GM23248 (cell line): ENCODE results near the gene SNCA. TPM values are rescaled to one million over a fixed set of nuclear protein-coding genes. Genes with fewer than 3 reads are reported as not detected.

Experiments used
- DNase-seq: peaks from one replicate; pipeline ENCODE4 v3.0.0-alpha.2; 2015
- H2AFZ ChIP-seq: fragments of 200-600 bp; sonication (generic); 2 replicates; pipeline ENCODE4 v1.6.1; 2016; ENCODE audit warnings: antibody characterized with exemption
- H3F3A ChIP-seq: fragments of 200-600 bp; sonication (generic); 2 replicates; pipeline ENCODE4 v1.6.1; 2016; ENCODE audit warnings: mild to moderate bottlenecking, antibody characterized with exemption, mixed run types; ENCODE audit not compliant: insufficient read depth
- H3K27ac ChIP-seq: fragments of 200-600 bp; sonication (generic); 2 replicates; pipeline ENCODE4 v1.5.1; 2016; ENCODE audit warnings: mild to moderate bottlenecking
- H3K27me3 ChIP-seq: fragments of 200-600 bp; sonication (generic); replicated peaks from 2 replicates; pipeline ENCODE4 v1.6.1; 2016; ENCODE audit warnings: mild to moderate bottlenecking; ENCODE audit not compliant: insufficient read depth
- H3K36me3 ChIP-seq: fragments of 200-600 bp; sonication (generic); 2 replicates; pipeline ENCODE4 v1.6.1; 2016; ENCODE audit warnings: low read depth, mild to moderate bottlenecking
- H3K4me1 ChIP-seq: fragments of 200-600 bp; sonication (generic); 2 replicates; pipeline ENCODE4 v1.6.1; 2016; ENCODE audit warnings: mild to moderate bottlenecking; ENCODE audit not compliant: insufficient read depth
- H3K4me2 ChIP-seq: fragments of 200-600 bp; sonication (generic); one replicate; pipeline ENCODE4 v1.6.1; 2016; ENCODE audit warnings: mild to moderate bottlenecking; ENCODE audit not compliant: unreplicated experiment
- H3K4me3 ChIP-seq: fragments of 200-600 bp; sonication (generic); 2 replicates; pipeline ENCODE4 v1.5.1; 2016; ENCODE audit warnings: mild to moderate bottlenecking
- H3K79me2 ChIP-seq: fragments of 200-600 bp; sonication (generic); 2 replicates; pipeline ENCODE4 v1.6.1; 2016; ENCODE audit warnings: mild to moderate bottlenecking; ENCODE audit not compliant: insufficient read depth
- H3K9ac ChIP-seq: fragments of 200-600 bp; sonication (generic); 2 replicates; pipeline ENCODE4 v1.6.1; 2016; ENCODE audit warnings: mild to moderate bottlenecking
- H3K9me2 ChIP-seq: fragments of 200-600 bp; sonication (generic); 2 replicates; pipeline ENCODE4 v1.6.1; 2016; ENCODE audit warnings: mixed run types, mild to moderate bottlenecking, moderate library complexity; ENCODE audit not compliant: insufficient read depth
- H3K9me3 ChIP-seq: fragments of 200-600 bp; sonication (generic); one replicate; pipeline ENCODE4 v1.6.1; 2017; ENCODE audit warnings: low read depth
- H4K20me1 ChIP-seq: fragments of 200-600 bp; sonication (generic); 2 replicates; pipeline ENCODE4 v1.6.0; 2016; ENCODE audit not compliant: insufficient read depth
- EZH2 ChIP-seq: fragments of 200-600 bp; sonication (generic); IDR thresholded peaks from 2 replicates; pipeline ENCODE4 v1.6.1; 2018; ENCODE audit warnings: antibody characterized with exemption, mild to moderate bottlenecking; ENCODE audit not compliant: insufficient read depth, poor library complexity, severe bottlenecking
- EZH2phosphoT487 ChIP-seq: fragments of 200-600 bp; sonication (generic); IDR thresholded peaks from 2 replicates; pipeline ENCODE4 v1.6.1; 2018; ENCODE audit warnings: antibody characterized with exemption, moderate library complexity, mild to moderate bottlenecking, low read depth; ENCODE audit not compliant: insufficient read depth
- WGBS, 2 experiments: methylation state at CpG; one replicate each; pipeline ENCODE4 v1.1.6; 2015 to 2017; ENCODE audit warnings: low lambda C conversion rate in 2 of 2, low coverage in 1 of 2; ENCODE audit errors: missing lambda C conversion rate in 2 of 2; 5-methylcytosine and 5-hydroxymethylcytosine counted together
- in situ Hi-C: fragments of 300-500 bp; cut with MboI; formaldehyde crosslinking; loops from 2 replicates; pipeline ENCODE4 v1.15.0; 2020
- polyA plus RNA-seq: library from polyadenylated mRNA; unstranded; fragments of >200 nt; fragmentation: Nextera tagmentation; extraction: Ambion mirVana; gene quantifications from 2 replicates; pipeline ENCODE4 v1.2.1, GENCODE V29; 2016
- total RNA-seq: library from RNA; depleted of rRNA; stranded (reverse); fragments of >200 nt; shearing (Covaris generic); gene quantifications from 2 replicates; pipeline ENCODE4 v1.2.3, GENCODE V29; 2014; rRNA removed

The SNCA gene
- total and polyA plus RNA-seq, 2 experiments from 2014 or later = 0.25 TPM; not detected in 1

DNA sequence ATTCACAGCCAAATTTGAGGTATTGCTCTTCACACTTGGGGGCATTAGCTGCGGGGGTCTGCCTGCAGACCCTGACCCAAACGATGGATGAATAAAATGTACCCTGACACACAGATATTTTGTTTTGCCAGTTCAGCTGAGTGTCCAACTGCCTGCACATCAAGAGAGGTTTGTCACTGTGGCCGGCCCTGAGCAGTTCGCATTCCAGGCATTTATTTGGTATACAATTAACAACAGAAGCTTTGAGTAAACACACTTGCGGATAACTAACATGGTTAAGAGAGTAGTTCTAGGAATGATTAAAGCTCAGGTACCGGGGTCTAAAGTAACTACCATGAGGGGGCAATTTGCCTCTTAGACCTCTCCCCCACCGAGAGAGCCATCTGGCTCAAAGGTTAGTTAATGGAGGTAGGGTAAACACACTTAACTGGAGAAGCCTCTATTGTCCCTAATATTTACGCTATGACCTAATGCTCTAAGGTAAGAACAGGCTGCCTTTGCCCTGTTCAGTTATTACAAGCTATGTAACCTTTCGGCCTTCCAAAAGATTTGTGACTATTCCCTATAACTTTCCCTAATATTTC is 162.0 kb downstream of the SNCA start:
- in situ Hi-C loops = no loop called here
- H3K4me3 ChIP-seq = no peak overlapping the region
- WGBS, 2 experiments = 55 to 57% methylated on average over 9 of the region's 9 CpGs
- no peak for TF ChIP-seq EZH2
- no peak for TF ChIP-seq EZH2phosphoT487
- no peak overlapping the region for H3K4me2 ChIP-seq
- H3F3A ChIP-seq = no peaks in the 10 kb centered on the region
- H3K27me3 ChIP-seq = peaks cover 5% of the 10 kb centered on the region; the same call in 1 of the 2 replicates
- H3K27ac ChIP-seq = no peak overlapping the region
- H3K4me1 ChIP-seq = no peaks in the 10 kb centered on the region
- H3K9me3 ChIP-seq = no peaks in the 10 kb centered on the region
- H2AFZ ChIP-seq = no peak overlapping the region
- no peak overlapping the region for H3K9ac ChIP-seq
- no peaks in the 10 kb centered on the region for H3K9me2 ChIP-seq
- DNase-seq = no peak
- no peaks in the 10 kb centered on the region for H4K20me1 ChIP-seq
- no peaks in the 10 kb centered on the region for H3K36me3 ChIP-seq
- no peaks in the 10 kb centered on the region for H3K79me2 ChIP-seq

Other genes with a start within 250 kb of the SNCA start
- not detected in 2 replicates for gene MMRN1, start 57.7 kb upstream of the SNCA start, total RNA-seq
- not detected in 2 replicates for gene MMRN1, start 57.7 kb upstream of the SNCA start, polyA plus RNA-seq